Measurements from ENCODE around the gene CHERP.

CHERP gene

DNA sequence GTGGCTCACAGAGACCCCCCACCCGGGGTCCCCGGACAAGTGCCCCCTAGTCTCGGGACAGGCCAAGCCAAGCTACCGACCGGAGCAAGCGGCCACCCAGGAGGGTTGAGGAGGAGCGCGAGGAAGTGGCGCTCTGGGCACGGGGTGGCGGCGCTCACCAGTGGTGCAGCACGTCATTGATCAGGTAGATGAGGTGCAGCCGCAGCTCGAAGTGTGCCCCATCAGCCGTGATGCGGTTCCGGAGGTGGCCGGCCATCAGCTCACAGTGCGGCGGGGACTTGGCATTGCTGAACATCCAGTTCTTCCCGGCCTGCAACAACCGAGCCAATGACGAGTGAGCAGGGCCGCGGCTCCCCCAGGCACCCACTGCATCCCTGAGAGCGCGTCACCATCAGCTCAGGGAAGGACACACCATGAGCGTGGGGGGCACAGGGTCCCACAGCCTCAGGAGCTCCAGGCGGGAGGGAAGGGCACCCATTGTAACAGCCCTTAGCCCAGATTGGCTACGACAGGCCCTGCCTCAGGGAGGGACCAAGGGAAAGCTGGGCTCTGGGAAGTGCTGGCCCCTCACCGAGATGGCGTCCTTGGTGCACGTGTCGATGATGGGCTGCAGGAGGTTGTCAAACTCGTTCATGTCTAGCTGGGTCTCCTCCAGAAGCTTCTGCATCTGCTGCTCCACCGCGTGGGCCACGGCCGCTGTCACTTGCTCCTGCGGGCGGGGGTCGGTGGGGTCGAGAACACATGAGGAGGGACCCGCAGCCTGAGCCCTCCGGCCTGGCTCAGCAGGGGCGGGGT lies 9.6 kb downstream of the CHERP start:
- Histone ChIP-seq H3K4me3 (ENCODE audit: low read depth, low read length, poor library complexity, severe bottlenecking) (no peak overlapping the region), H2AFZ (ENCODE audit: low read length) (no peak overlapping the region), H3K79me2 (ENCODE audit: insufficient read depth, low read length) (peaks cover 11% of the 10 kb centered on the region; the same call in 1 of the 2 replicates), H3K36me3 (ENCODE audit: insufficient read depth, low read length) (peaks cover 96% of the 10 kb centered on the region), H3K9me3 (ENCODE audit: low read length) (no peaks in the 10 kb centered on the region), H4K20me1 (ENCODE audit: insufficient read depth, low read length) (no peaks in the 10 kb centered on the region), H3K27ac (ENCODE audit: low read depth, low read length, poor library complexity, severe bottlenecking) (no peak overlapping the region), H3K9me2 (ENCODE audit: low read depth, low read length) (no peaks in the 10 kb centered on the region), H3K9ac (ENCODE audit: low read length) (no peak overlapping the region), H3K27me3 (ENCODE audit: insufficient read depth, low read length) (no peaks in the 10 kb centered on the region), H3K4me2 (ENCODE audit: low read length) (no peak overlapping the region), H3F3A (ENCODE audit: insufficient read depth, low read length) (no peaks in the 10 kb centered on the region), H3K4me1 (ENCODE audit: insufficient read depth, low read length, severe bottlenecking) (no peaks in the 10 kb centered on the region)
- TF ChIP-seq, protein P1, sequence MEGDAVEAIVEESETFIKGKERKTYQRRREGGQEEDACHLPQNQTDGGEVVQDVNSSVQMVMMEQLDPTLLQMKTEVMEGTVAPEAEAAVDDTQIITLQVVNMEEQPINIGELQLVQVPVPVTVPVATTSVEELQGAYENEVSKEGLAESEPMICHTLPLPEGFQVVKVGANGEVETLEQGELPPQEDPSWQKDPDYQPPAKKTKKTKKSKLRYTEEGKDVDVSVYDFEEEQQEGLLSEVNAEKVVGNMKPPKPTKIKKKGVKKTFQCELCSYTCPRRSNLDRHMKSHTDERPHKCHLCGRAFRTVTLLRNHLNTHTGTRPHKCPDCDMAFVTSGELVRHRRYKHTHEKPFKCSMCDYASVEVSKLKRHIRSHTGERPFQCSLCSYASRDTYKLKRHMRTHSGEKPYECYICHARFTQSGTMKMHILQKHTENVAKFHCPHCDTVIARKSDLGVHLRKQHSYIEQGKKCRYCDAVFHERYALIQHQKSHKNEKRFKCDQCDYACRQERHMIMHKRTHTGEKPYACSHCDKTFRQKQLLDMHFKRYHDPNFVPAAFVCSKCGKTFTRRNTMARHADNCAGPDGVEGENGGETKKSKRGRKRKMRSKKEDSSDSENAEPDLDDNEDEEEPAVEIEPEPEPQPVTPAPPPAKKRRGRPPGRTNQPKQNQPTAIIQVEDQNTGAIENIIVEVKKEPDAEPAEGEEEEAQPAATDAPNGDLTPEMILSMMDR (IDR thresholded peaks at IDR 0.05; ENCODE audit: low read length) = no peak
- no peak for TF ChIP-seq EZH2 (IDR thresholded peaks at IDR 0.05; ENCODE audit: borderline replicate concordance, low read length)

DNA sequence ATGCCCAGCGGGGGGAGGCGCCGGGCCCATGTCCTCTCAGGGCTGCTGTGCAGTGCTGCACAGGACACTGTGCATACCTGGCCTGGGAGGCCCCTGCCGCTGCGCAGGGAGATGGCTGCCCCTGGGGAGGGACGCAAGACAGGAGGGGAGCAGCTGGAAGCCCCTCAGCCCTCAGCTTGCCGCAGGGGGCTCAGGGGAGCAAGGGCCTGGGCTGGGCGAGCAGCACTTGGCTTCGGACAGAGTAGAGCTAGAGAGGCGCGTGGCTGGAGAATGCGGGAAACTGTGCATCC lies 10.9 kb downstream of the CHERP start:
- H3K4me1 ChIP-seq (ENCODE audit: insufficient read depth, low read length, severe bottlenecking) = no peaks in the 10 kb centered on the region
- H3K9me3 ChIP-seq (ENCODE audit: low read length) = no peaks in the 10 kb centered on the region
- no peak overlapping the region for H3K4me2 ChIP-seq (ENCODE audit: low read length)
- no peaks in the 10 kb centered on the region for H3K27me3 ChIP-seq (ENCODE audit: insufficient read depth, low read length)
- H3K79me2 ChIP-seq (ENCODE audit: insufficient read depth, low read length) = 0 out of 2 replicates have a peak, but pooled peaks cover 2% of the 10 kb centered on the region
- H3K9me2 ChIP-seq (ENCODE audit: low read depth, low read length) = no peaks in the 10 kb centered on the region
- TF ChIP-seq, protein P1 (IDR thresholded peaks at IDR 0.05; ENCODE audit: low read length) = no peak
- TF ChIP-seq EZH2 (IDR thresholded peaks at IDR 0.05; ENCODE audit: borderline replicate concordance, low read length) = no peak
- no peaks in the 10 kb centered on the region for H3F3A ChIP-seq (ENCODE audit: insufficient read depth, low read length)
- no peak overlapping the region for H3K4me3 ChIP-seq (ENCODE audit: low read depth, low read length, poor library complexity, severe bottlenecking)
- peaks cover 99% of the 10 kb centered on the region for H3K36me3 ChIP-seq (ENCODE audit: insufficient read depth, low read length)
- no peaks in the 10 kb centered on the region for H4K20me1 ChIP-seq (ENCODE audit: insufficient read depth, low read length)
- H3K27ac ChIP-seq (ENCODE audit: low read depth, low read length, poor library complexity, severe bottlenecking) = no peak overlapping the region
- H3K9ac ChIP-seq (ENCODE audit: low read length) = no peak overlapping the region
- no peak overlapping the region for H2AFZ ChIP-seq (ENCODE audit: low read length)

GRCh38 chr19:16530540-16531379 lies 11.5 kb downstream of the CHERP start:
- Histone ChIP-seq H2AFZ (ENCODE audit: low read length) (no peak overlapping the region), H3K4me2 (ENCODE audit: low read length) (no peak overlapping the region), H3K4me3 (ENCODE audit: low read depth, low read length, poor library complexity, severe bottlenecking) (no peak overlapping the region), H3K36me3 (ENCODE audit: insufficient read depth, low read length) (peaks cover 99% of the 10 kb centered on the region), H3K79me2 (ENCODE audit: insufficient read depth, low read length) (no peaks in the 10 kb centered on the region), H3K9me2 (ENCODE audit: low read depth, low read length) (no peaks in the 10 kb centered on the region), H3K27ac (ENCODE audit: low read depth, low read length, poor library complexity, severe bottlenecking) (no peak overlapping the region), H3K4me1 (ENCODE audit: insufficient read depth, low read length, severe bottlenecking) (no peaks in the 10 kb centered on the region), H3F3A (ENCODE audit: insufficient read depth, low read length) (no peaks in the 10 kb centered on the region), H3K9me3 (ENCODE audit: low read length) (no peaks in the 10 kb centered on the region), H3K9ac (ENCODE audit: low read length) (no peak overlapping the region), H3K27me3 (ENCODE audit: insufficient read depth, low read length) (no peaks in the 10 kb centered on the region), H4K20me1 (ENCODE audit: insufficient read depth, low read length) (no peaks in the 10 kb centered on the region)
- TF ChIP-seq, protein P1 (IDR thresholded peaks at IDR 0.05; ENCODE audit: low read length) = no peak
